Erythroblast (primary cell): Measurements from ENCODE around the gene CELF2.
A peak's percentile ranks its signal among the peaks of the same experiment; 100 is the strongest.

Experiments used
- DNase-seq, 2 experiments: peaks; one replicate each; lab custom pipeline; 2025; lab: John Stamatoyannopoulos, UW
- GATA1 ChIP-seq: IDR thresholded peaks from 2 replicates; pipeline ENCODE4 v1.6.1; 2011; ENCODE audit warnings: low read depth, mild to moderate bottlenecking, control low read depth, low read length, moderate library complexity
- POLR2A ChIP-seq: IDR thresholded peaks from 2 replicates; pipeline ENCODE4 v1.6.1; 2011; ENCODE audit warnings: mild to moderate bottlenecking, low read length

CELF2 gene

GRCh38 chr10:11363497-11363896, 345.8 kb downstream of the CELF2 start:
- TF ChIP-seq GATA1 (no peak), POLR2A (no peak)
- DNase-seq: no peak

- DNase-seq: no peak
- TF ChIP-seq POLR2A (no peak), GATA1 (no peak)
These were observed 346.6 kb downstream of the CELF2 start for GRCh38 chr10:11364241-11364640.

GRCh38 chr10:11366889-11367288, 349.2 kb downstream of the CELF2 start:
- peak; percentile 56 to 79 for DNase-seq

GRCh38 chr10:11367505-11367904, 349.8 kb downstream of the CELF2 start:
- peak in 1 of 2 experiments; percentile 39 for DNase-seq
- TF ChIP-seq POLR2A (no peak), GATA1 (no peak)

DNA sequence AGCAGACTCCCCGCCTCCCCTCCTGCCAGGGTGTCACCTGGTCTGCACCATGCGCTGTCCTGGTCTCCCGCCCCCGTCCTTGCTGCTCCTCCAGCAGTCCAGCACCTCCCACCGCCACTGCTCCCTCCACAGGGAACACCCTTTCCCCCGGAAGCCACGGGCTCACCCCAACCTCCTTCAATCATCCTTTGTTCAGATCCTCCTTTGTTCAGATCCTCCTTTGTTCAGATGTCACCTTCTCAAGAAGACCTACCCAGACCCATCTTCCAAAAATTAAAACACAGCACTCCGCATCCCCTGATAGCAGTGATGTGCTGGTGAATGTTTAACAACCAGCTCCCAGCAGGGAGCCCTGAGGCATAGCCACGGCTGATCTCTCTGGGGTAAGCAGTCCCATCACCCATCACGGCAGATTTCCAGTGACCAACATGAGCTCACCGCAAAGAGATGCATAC, 356.1 kb downstream of the CELF2 start:
- no peak for DNase-seq
- no peak for TF ChIP-seq POLR2A
- no peak for TF ChIP-seq GATA1

DNA sequence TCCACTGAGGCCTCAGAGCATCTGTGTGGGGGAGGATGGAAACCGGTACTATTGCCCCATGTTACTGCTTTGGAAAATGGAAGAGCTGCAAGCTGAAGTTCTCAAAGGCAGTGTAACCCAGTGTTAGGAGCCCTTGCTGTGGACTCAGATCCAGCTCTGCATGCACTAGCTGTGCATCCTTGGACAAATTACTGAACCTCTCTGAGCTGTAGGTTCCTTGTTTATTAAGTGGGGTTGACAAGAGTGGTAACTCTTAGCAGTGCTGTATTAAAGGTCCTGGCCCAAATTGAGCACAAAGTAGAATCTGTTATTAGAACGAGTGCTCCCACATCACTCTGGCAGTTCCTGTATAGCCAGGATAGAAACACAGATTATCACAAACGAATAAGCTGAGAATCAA, 359.6 kb downstream of the CELF2 start:
- TF ChIP-seq POLR2A: no peak
- no peak for TF ChIP-seq GATA1

DNA sequence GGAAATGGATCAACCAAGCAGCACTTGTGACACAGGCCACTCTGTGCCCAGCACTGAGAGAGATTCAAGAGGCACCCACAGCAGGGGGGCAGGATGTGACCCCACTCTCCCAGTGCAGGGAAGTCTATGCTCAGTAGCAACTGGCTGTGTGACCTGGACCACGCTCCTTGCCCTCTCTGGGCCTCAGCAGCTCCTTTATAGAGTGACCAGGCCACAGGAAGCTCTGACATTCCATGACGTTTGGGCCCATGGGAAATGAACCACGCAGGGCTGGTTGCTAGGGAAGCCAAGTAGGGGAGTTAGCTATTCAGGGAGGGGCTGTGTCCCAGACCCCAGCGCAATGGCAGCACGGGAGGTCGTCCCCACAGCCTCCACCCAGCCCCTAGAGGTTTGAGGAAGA, 361.2 kb downstream of the CELF2 start:
- no peak for DNase-seq
- TF ChIP-seq POLR2A (no peak), GATA1 (no peak)

More for the DNA sequence above, 359.6 kb downstream of the CELF2 start:
- no peak for DNase-seq

DNA sequence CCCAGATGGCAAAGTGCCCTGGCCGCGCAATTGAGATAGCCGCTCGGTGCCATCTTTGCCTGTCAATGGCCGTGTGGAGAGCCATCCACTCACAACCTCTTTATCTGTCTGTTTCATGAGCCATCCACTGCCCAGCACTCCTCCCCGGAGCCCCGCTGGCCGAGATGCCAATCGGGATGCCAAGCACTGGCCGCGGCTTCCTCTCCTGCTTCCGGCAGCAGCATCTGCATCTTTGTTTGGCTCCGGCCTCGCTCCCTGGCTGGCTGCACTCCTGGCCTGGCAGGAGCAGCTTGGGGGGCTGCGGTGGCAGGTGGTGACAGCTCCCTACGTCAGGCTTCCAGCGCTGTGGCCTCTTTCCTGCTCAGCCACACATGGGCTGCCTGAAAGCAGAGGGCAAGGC, 362.1 kb downstream of the CELF2 start:
- no peak for TF ChIP-seq POLR2A
- no peak for TF ChIP-seq GATA1
- DNase-seq: no peak

DNA sequence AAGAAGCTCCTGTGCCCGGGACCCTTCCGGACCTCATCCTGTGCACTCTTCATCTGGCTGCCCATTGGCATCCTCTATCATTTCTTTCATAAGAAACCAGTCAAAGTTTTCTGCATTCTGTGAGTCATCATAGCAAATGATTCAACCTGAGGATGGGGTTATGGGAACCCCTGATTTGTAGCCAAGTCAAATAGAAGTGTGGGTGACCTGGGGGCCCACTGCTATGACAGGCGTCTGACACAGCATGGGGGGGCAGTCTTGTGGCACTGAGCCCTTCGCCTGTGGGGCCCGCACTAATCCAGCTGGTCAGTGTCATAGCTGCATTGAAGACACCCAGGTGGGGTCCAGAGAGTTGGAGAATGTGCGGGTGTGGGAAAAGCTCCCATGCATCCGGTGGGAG, 363.4 kb downstream of the CELF2 start:
- no peak for DNase-seq
- no peak for TF ChIP-seq POLR2A
- no peak for TF ChIP-seq GATA1

DNA sequence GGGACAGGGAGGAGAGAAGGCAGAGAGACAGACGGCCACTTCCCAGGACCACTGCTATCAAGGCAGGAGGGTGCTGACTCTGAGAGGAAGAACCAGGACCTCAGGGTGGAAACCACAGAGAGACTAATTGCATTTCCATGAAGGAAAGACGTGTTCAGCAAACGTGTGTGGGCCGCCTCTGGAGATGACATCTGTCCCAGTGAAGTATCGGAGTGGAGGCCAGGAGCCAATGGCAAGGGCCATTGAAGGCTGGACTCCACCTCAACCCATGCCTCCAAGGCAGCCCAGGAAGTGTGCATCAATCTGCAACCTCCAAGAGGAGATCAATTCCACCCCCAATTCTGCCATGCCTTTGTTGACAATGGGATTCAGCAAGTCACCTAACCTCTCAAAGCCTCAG, 363.8 kb downstream of the CELF2 start:
- DNase-seq: no peak
- TF ChIP-seq POLR2A (no peak), GATA1 (no peak)

GRCh38 chr10:11382187-11382586, 364.5 kb downstream of the CELF2 start:
- TF ChIP-seq POLR2A (no peak), GATA1 (no peak)
- no peak for DNase-seq

- TF ChIP-seq GATA1 (no peak), POLR2A (no peak)
- no peak for DNase-seq
These were observed 368.4 kb downstream of the CELF2 start for GRCh38 chr10:11386044-11386443.
